Measurements from ENCODE around the gene ACR. TPM values are rescaled to one million over a fixed set of nuclear protein-coding genes. Genes with fewer than 3 reads are reported as not detected.

Gene ACR
- total and polyA plus RNA-seq, 10 of the 15 experiments (the other 5 are each of a cell fraction or from before 2014, with no cell fraction given), result not detected

- DNase-seq (ENCODE audit: low read depth, low spot score) (no peak), ATAC-seq (peak; percentile 37; the same call in 2 of the 3 replicates), FAIRE-seq (no peak)
- Histone ChIP-seq H3K4me2 (ENCODE audit: control insufficient read depth, insufficient read depth) (no peak overlapping the region), H2AFZ (ENCODE audit: control insufficient read depth, low read depth, low read length) (no peak overlapping the region), H3K27me3 (replicated peaks in 1 of 2; ENCODE audit: control insufficient read depth in 2 of 2, insufficient read depth in 2 of 2, low read length in 1 of 2) (no peaks in the 10 kb centered on the region), H3K27ac (ENCODE audit: control insufficient read depth, insufficient read depth) (no peak overlapping the region), H4K20me1 (ENCODE audit: control insufficient read depth, insufficient read depth) (no peaks in the 10 kb centered on the region), H3K4me3 (no peak overlapping the region), H3K9ac (ENCODE audit: control insufficient read depth, insufficient read depth, low read length) (no peak overlapping the region), H3K79me2 (ENCODE audit: control insufficient read depth, insufficient read depth, low read length) (no peaks in the 10 kb centered on the region), H3K4me1 (ENCODE audit: control insufficient read depth, insufficient read depth, low read length) (no peaks in the 10 kb centered on the region), H3K36me3 (ENCODE audit: control insufficient read depth in 2 of 2, insufficient read depth in 2 of 2, low read length in 1 of 2) (no peaks in the 10 kb centered on the region), H3K9me3 (replicated peaks; ENCODE audit: control insufficient read depth, insufficient read depth, low read length) (no peaks in the 10 kb centered on the region)
- no TSS peak for BruUV-seq (replicated peaks)
- intact Hi-C loops (cut with micrococcal nuclease; ENCODE audit: unreplicated experiment) (no loop called here), in situ Hi-C loops (cut with MboI) (no loop called here)
- WGBS (ENCODE audit: insufficient coverage, insufficient replicate concordance, low lambda C conversion rate, missing lambda C conversion rate), result 15% methylated on average over 6 of the region's 7 CpGs
- POLR2A ChIA-PET, result no interaction called here
- TF ChIP-seq SPI1 (IDR thresholded peaks at IDR 0.05; ENCODE audit: borderline replicate concordance, insufficient read depth, low read depth, low read length), result no peak
- 0 out of 2 replicates have a peak, but pooled peaks have one; percentile 34 for TF ChIP-seq CREB1 (IDR thresholded peaks at IDR 0.05; ENCODE audit: low read depth)
- RAD21 ChIA-PET (ENCODE audit: unreplicated experiment), result interaction anchor here (0.5 kb wide), 1 partner anchor 460 kb away, joined by 3 read pairs; no protein-coding TSS in a partner anchor
- CTCF ChIA-PET, result interaction anchor here (0.6 to 0.7 kb wide), 2 partner anchors 451 to 891 kb away, joined by 3 to 4 read pairs; partner anchors contain the start of gene HDAC10
- SMC1A ChIA-PET (ENCODE audit: uncharacterized antibody, unreplicated experiment), result interaction anchor here (0.7 kb wide), 1 partner anchor 9 kb away, joined by 4 read pairs; no protein-coding TSS in a partner anchor
Measured at GRCh38 chr22:50702261-50702671, 35.7 kb upstream of the ACR start.

GRCh38 chr22:50702821-50703725 lies 34.9 kb upstream of the ACR start:
- no peaks in the 10 kb centered on the region for H3K4me1 ChIP-seq (ENCODE audit: control insufficient read depth, insufficient read depth, low read length)
- ChIA-PET POLR2A (no interaction called here), CTCF (interaction anchor here (0.6 to 0.7 kb wide), 2 partner anchors 452 to 892 kb away, joined by 3 to 4 read pairs; partner anchors contain the start of gene HDAC10), RAD21 (ENCODE audit: unreplicated experiment) (no interaction called here), SMC1A (ENCODE audit: uncharacterized antibody, unreplicated experiment) (interaction anchor here (0.7 kb wide), 1 partner anchor 9 kb away, joined by 4 read pairs; no protein-coding TSS in a partner anchor)
- ATAC-seq (no peak), DNase-seq (ENCODE audit: low read depth, low spot score) (no peak), FAIRE-seq (no peak)
- no peak overlapping the region for H3K4me2 ChIP-seq (ENCODE audit: control insufficient read depth, insufficient read depth)
- H3K27me3 ChIP-seq (replicated peaks in 1 of 2; ENCODE audit: control insufficient read depth in 2 of 2, insufficient read depth in 2 of 2, low read length in 1 of 2), result no peaks in the 10 kb centered on the region
- in situ Hi-C loops (cut with MboI) (no loop called here), intact Hi-C loops (cut with micrococcal nuclease; ENCODE audit: unreplicated experiment) (no loop called here)
- no peaks in the 10 kb centered on the region for H4K20me1 ChIP-seq (ENCODE audit: control insufficient read depth, insufficient read depth)
- H3K27ac ChIP-seq (ENCODE audit: control insufficient read depth, insufficient read depth), result no peak overlapping the region
- no peaks in the 10 kb centered on the region for H3K36me3 ChIP-seq (ENCODE audit: control insufficient read depth in 2 of 2, insufficient read depth in 2 of 2, low read length in 1 of 2)
- H3K9me3 ChIP-seq (replicated peaks; ENCODE audit: control insufficient read depth, insufficient read depth, low read length), result no peaks in the 10 kb centered on the region
- BruUV-seq (replicated peaks), result no TSS peak
- WGBS (ENCODE audit: insufficient coverage, insufficient replicate concordance, low lambda C conversion rate, missing lambda C conversion rate), result 30% methylated on average over 20 of the region's 20 CpGs
- H3K9ac ChIP-seq (ENCODE audit: control insufficient read depth, insufficient read depth, low read length), result no peak overlapping the region
- no peak overlapping the region for H2AFZ ChIP-seq (ENCODE audit: control insufficient read depth, low read depth, low read length)
- H3K4me3 ChIP-seq, result no peak overlapping the region
- no peaks in the 10 kb centered on the region for H3K79me2 ChIP-seq (ENCODE audit: control insufficient read depth, insufficient read depth, low read length)
- TF ChIP-seq, protein P1, sequence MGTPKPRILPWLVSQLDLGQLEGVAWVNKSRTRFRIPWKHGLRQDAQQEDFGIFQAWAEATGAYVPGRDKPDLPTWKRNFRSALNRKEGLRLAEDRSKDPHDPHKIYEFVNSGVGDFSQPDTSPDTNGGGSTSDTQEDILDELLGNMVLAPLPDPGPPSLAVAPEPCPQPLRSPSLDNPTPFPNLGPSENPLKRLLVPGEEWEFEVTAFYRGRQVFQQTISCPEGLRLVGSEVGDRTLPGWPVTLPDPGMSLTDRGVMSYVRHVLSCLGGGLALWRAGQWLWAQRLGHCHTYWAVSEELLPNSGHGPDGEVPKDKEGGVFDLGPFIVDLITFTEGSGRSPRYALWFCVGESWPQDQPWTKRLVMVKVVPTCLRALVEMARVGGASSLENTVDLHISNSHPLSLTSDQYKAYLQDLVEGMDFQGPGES (IDR thresholded peaks at IDR 0.05), result no peak
- TF ChIP-seq IRF4 (IDR thresholded peaks at IDR 0.05; ENCODE audit: low read depth, low read length) (no peak), ATF3 (IDR thresholded peaks at IDR 0.05; ENCODE audit: borderline replicate concordance, extremely low read depth, low read depth, low read length) (no peak), BACH1 (IDR thresholded peaks at IDR 0.05; ENCODE audit: borderline replicate concordance) (no peak), ESRRA (IDR thresholded peaks at IDR 0.05; ENCODE audit: low read length) (no peak), ZNF384 (IDR thresholded peaks at IDR 0.05; ENCODE audit: borderline replicate concordance, low read depth, low read length) (no peak), FOXK2 (IDR thresholded peaks at IDR 0.05) (no peak), ZSCAN29 (IDR thresholded peaks at IDR 0.05) (no peak), YY1 (IDR thresholded peaks at IDR 0.05; ENCODE audit: low read depth, low read length) (no peak), NR2C1 (IDR thresholded peaks at IDR 0.05) (no peak), PKNOX1 (IDR thresholded peaks at IDR 0.05) (no peak), SMAD1 (IDR thresholded peaks at IDR 0.05; ENCODE audit: low read depth, partially characterized antibody) (no peak)
